Neural progenitor cell (in vitro differentiated cells): Measurements from ENCODE around the gene ADI1. TPM values are rescaled to one million over a fixed set of nuclear protein-coding genes. Genes with fewer than 3 reads are reported as not detected.

Experiments
- DNase-seq: peaks from one replicate; pipeline ENCODE4 v3.0.0-alpha.2; 2016; ENCODE audit warnings: low spot score
- H2AFZ ChIP-seq: fragments of 200-600 bp; sonication (generic); replicated peaks from 2 replicates; pipeline ENCODE4 v1.6.1; 2016; ENCODE audit warnings: antibody characterized with exemption
- H3F3A ChIP-seq: fragments of 200-600 bp; sonication (generic); 2 replicates; pipeline ENCODE4 v1.6.1; 2016; ENCODE audit warnings: antibody characterized with exemption, low read depth
- H3K27ac ChIP-seq: fragments of 200-600 bp; sonication (generic); 2 replicates; pipeline ENCODE4 v1.5.1; 2016; ENCODE audit warnings: mild to moderate bottlenecking
- H3K27me3 ChIP-seq: fragments of 200-600 bp; sonication (generic); 2 replicates; pipeline ENCODE4 v1.6.1; 2016; ENCODE audit warnings: mild to moderate bottlenecking, moderate library complexity
- H3K36me3 ChIP-seq: fragments of 200-600 bp; sonication (generic); 2 replicates; pipeline ENCODE4 v1.5.1; 2016
- H3K4me1 ChIP-seq: fragments of 200-600 bp; sonication (generic); 2 replicates; pipeline ENCODE4 v1.6.1; 2016; ENCODE audit warnings: mixed run types
- H3K4me2 ChIP-seq: fragments of 200-600 bp; sonication (generic); 2 replicates; pipeline ENCODE4 v1.6.1; 2016
- H3K4me3 ChIP-seq: fragments of 200-600 bp; sonication (generic); 2 replicates; pipeline ENCODE4 v1.5.1; 2016
- H3K79me2 ChIP-seq: fragments of 200-600 bp; sonication (generic); 2 replicates; pipeline ENCODE4 v1.6.1; 2016; ENCODE audit warnings: low read depth
- H3K9ac ChIP-seq: fragments of 200-600 bp; sonication (generic); 2 replicates; pipeline ENCODE4 v1.6.1; 2016
- H3K9me3 ChIP-seq: fragments of 200-600 bp; sonication (generic); 2 replicates; pipeline ENCODE4 v1.5.1; 2016; ENCODE audit warnings: low read depth
- H4K20me1 ChIP-seq: fragments of 200-600 bp; sonication (generic); 2 replicates; pipeline ENCODE4 v1.6.1; 2016; ENCODE audit warnings: low read depth
- H3K27ac Mint-ChIP-seq: 3 replicates; pipeline ENCODE4 v1.8.0; 2021; ENCODE audit warnings: mixed read lengths
- H3K27me3 Mint-ChIP-seq: 2 replicates; pipeline ENCODE4 v1.8.0; 2022; ENCODE audit warnings: low read depth, mild to moderate bottlenecking, inconsistent platforms, moderate library complexity, mixed read lengths; ENCODE audit not compliant: insufficient read depth
- H3K36me3 Mint-ChIP-seq: 3 replicates; pipeline ENCODE4 v1.8.0; 2021; ENCODE audit warnings: mixed read lengths
- H3K4me1 Mint-ChIP-seq: 3 replicates; pipeline ENCODE4 v1.8.0; 2021; ENCODE audit warnings: mixed read lengths
- H3K4me3 Mint-ChIP-seq: 3 replicates; pipeline ENCODE4 v1.8.0; 2021; ENCODE audit warnings: mild to moderate bottlenecking, moderate library complexity, mixed read lengths
- H3K9me3 Mint-ChIP-seq: 3 replicates; pipeline ENCODE4 v1.8.0; 2020; ENCODE audit warnings: mixed read lengths
- EZH2 ChIP-seq: fragments of 200-600 bp; sonication (generic); IDR thresholded peaks from 2 replicates; pipeline ENCODE4 v1.6.1; 2017; ENCODE audit warnings: antibody characterized with exemption, mild to moderate bottlenecking, moderate library complexity
- EZH2phosphoT487 ChIP-seq: fragments of 200-600 bp; sonication (generic); IDR thresholded peaks from 2 replicates; pipeline ENCODE4 v1.6.1; 2017; ENCODE audit warnings: antibody characterized with exemption
- total RNA-seq: library from RNA; depleted of rRNA; stranded (reverse); fragments of >200 nt; gene quantifications from 2 replicates; pipeline ENCODE4 v1.2.3, GENCODE V29; 2015; ENCODE audit warnings: low replicate concordance
- TF ChIP-seq, protein P1 (sequence below): fragments of 200-600 bp; sonication (generic); IDR thresholded peaks from 2 replicates; pipeline ENCODE4 v1.5.1; 2017; ENCODE audit warnings: antibody characterized with exemption, mild to moderate bottlenecking

Gene ADI1
- total RNA-seq, 1 donor from 2014 or later, result 29.3 TPM

DNA sequence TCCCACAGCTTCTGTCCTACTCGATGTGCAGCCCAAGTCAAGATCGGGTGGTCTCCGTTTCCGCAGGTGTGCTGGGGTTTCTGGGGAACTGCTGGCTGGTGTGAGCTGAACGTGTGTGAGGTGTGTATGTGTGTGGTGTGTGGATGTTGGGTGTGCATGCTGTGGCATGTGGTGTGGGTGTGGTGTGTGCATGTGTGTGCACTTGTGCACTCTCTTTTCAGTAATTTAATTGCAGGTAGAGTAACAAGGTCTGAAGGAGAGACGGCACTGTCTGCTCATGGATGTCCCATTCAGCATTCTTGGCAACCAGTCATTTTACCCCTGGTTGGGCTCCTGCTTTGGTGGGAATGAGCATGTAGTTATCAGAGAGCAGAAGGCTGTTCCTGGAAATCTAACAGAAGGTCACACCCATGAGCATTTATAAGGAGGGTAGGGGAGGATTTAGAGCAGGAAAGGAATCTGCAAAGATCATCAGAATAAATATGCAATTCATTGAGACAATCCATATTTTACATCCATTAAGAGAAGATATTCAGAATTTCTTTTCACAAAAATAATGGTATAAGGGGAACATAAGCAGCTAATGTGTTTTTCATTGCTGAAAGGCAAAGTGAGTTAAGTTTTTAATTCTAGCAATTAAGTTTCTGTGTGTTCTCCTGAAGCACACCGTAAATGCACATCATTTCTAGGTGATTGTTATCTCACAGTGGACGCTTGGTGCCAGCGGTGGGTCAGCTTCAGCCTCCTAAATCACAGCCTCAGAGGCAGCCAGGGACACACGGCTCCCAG, 60.7 kb downstream of the ADI1 start:
- peak overlapping the region; percentile 12 for H3K27ac Mint-ChIP-seq
- no peak overlapping the region for H3K4me3 Mint-ChIP-seq
- no peaks in the 10 kb centered on the region for H3K36me3 ChIP-seq
- no peaks in the 10 kb centered on the region for H3K9me3 ChIP-seq
- peaks cover 16% of the 10 kb centered on the region for H3K4me1 Mint-ChIP-seq
- H3F3A ChIP-seq, result peaks cover 14% of the 10 kb centered on the region
- H3K27ac ChIP-seq, result no peak overlapping the region
- H3K79me2 ChIP-seq, result no peaks in the 10 kb centered on the region
- DNase-seq, result no peak
- H3K27me3 ChIP-seq, result no peaks in the 10 kb centered on the region
- H3K9ac ChIP-seq, result no peak overlapping the region
- peaks cover 5% of the 10 kb centered on the region for H3K27me3 Mint-ChIP-seq
- H3K36me3 Mint-ChIP-seq, result peaks cover 20% of the 10 kb centered on the region
- TF ChIP-seq EZH2 (no peak), EZH2phosphoT487 (no peak)
- TF ChIP-seq, protein P1, sequence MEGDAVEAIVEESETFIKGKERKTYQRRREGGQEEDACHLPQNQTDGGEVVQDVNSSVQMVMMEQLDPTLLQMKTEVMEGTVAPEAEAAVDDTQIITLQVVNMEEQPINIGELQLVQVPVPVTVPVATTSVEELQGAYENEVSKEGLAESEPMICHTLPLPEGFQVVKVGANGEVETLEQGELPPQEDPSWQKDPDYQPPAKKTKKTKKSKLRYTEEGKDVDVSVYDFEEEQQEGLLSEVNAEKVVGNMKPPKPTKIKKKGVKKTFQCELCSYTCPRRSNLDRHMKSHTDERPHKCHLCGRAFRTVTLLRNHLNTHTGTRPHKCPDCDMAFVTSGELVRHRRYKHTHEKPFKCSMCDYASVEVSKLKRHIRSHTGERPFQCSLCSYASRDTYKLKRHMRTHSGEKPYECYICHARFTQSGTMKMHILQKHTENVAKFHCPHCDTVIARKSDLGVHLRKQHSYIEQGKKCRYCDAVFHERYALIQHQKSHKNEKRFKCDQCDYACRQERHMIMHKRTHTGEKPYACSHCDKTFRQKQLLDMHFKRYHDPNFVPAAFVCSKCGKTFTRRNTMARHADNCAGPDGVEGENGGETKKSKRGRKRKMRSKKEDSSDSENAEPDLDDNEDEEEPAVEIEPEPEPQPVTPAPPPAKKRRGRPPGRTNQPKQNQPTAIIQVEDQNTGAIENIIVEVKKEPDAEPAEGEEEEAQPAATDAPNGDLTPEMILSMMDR, result no peak
- no peaks in the 10 kb centered on the region for H3K9me3 Mint-ChIP-seq
- no peak overlapping the region for H3K4me2 ChIP-seq
- H3K4me1 ChIP-seq, result peaks cover 10% of the 10 kb centered on the region
- peaks cover 7% of the 10 kb centered on the region for H4K20me1 ChIP-seq
- H3K4me3 ChIP-seq, result no peak overlapping the region
- no peak overlapping the region for H2AFZ ChIP-seq

DNA sequence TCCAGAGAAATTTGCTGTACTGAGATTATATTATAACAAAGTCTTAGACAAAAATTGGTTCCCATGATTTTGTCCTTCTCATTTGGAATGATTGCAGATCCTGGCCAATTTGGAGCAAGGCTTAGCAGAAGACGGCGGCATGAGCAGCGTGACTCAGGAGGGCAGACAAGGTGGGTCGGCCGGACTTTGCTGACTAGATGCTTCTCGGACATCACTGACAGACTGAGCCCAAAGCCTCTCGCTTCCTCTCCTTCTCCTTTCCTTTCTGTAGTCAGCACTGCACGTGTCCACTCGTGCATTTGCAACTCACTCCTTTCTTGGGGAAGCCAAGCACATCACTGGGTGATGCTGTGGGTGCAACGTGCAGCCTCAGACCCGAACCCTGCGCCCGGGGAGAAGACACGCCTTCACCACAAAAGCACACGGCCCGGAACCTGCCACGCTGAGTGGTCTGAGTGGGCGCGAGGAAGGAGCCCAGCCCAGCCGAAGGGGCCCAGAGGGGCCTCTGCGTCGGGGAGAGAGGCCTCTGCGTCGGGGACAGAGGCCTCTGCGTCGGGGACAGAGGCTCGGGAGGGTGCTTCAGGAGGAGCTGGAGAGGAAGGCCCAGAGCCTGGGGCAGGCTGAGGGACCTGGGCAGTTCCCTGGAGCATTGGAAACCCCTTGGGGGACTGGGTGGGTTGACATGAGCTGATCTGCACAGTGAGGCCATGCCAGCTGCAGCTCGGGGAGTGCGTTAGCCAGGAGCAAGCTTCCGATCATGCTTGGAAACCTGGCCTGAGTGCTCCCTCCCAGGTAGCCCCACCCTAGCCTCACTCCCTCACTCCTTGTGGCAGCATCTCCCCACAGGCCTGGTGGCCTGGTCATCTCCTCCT, 61.6 kb downstream of the ADI1 start:
- Mint-ChIP-seq H3K27me3 (peaks cover 5% of the 10 kb centered on the region), H3K27ac (no peak overlapping the region), H3K9me3 (no peaks in the 10 kb centered on the region), H3K36me3 (peaks cover 23% of the 10 kb centered on the region), H3K4me1 (peaks cover 16% of the 10 kb centered on the region), H3K4me3 (no peak overlapping the region)
- no peak overlapping the region for H3K4me2 ChIP-seq
- peaks cover 6% of the 10 kb centered on the region for H4K20me1 ChIP-seq
- no peak overlapping the region for H3K9ac ChIP-seq
- no peaks in the 10 kb centered on the region for H3K27me3 ChIP-seq
- H3K36me3 ChIP-seq, result no peaks in the 10 kb centered on the region
- no peak for DNase-seq
- no peak overlapping the region for H3K27ac ChIP-seq
- H2AFZ ChIP-seq, result no peak overlapping the region
- H3K4me1 ChIP-seq, result peaks cover 6% of the 10 kb centered on the region
- H3K79me2 ChIP-seq, result no peaks in the 10 kb centered on the region
- no peaks in the 10 kb centered on the region for H3K9me3 ChIP-seq
- no peak for TF ChIP-seq EZH2
- TF ChIP-seq EZH2phosphoT487, result no peak
- TF ChIP-seq, protein P1, result no peak
- peaks cover 11% of the 10 kb centered on the region for H3F3A ChIP-seq
- no peak overlapping the region for H3K4me3 ChIP-seq

DNA sequence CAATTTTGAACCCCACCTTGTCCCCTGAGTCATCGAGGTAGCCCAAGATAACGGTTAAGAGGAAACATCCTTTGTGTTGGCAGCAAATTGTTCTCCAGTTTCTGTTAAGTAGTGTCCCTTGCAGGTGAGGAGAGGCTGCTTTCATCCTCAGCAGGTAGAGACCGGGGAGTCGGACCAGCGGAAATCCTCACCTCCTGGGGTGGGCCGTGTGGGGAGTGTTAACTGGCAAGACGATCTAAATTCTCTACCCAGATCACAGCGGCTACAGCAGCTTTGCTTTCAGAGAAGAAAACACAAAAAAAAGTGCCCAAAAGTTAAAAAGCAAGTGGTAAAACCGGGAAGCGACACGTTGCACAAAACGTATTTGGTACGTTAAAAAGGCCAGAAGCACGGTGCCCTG, 63.2 kb downstream of the ADI1 start:
- no peak for DNase-seq
- Mint-ChIP-seq H3K4me3 (no peak overlapping the region), H3K27ac (peak overlapping the region; percentile 44), H3K9me3 (no peaks in the 10 kb centered on the region), H3K4me1 (peaks cover 20% of the 10 kb centered on the region), H3K36me3 (peaks cover 25% of the 10 kb centered on the region), H3K27me3 (peaks cover 8% of the 10 kb centered on the region)
- H3K9ac ChIP-seq, result no peak overlapping the region
- H3K27me3 ChIP-seq, result no peaks in the 10 kb centered on the region
- H3K27ac ChIP-seq, result no peak overlapping the region
- H3K4me1 ChIP-seq, result no peaks in the 10 kb centered on the region
- no peak overlapping the region for H3K4me2 ChIP-seq
- no peaks in the 10 kb centered on the region for H3K9me3 ChIP-seq
- H3K4me3 ChIP-seq, result no peak overlapping the region
- H3K79me2 ChIP-seq, result no peaks in the 10 kb centered on the region
- no peak overlapping the region for H2AFZ ChIP-seq
- H3K36me3 ChIP-seq, result no peaks in the 10 kb centered on the region
- TF ChIP-seq, protein P1, result no peak
- TF ChIP-seq EZH2phosphoT487 (no peak), EZH2 (no peak)
- peaks cover 8% of the 10 kb centered on the region for H4K20me1 ChIP-seq
- H3F3A ChIP-seq, result no peaks in the 10 kb centered on the region
